Activated CD8-positive, alpha-beta T cell treated with anti-CD3 and anti-CD28 coated beads for 36 hours (primary cell): ENCODE results near the gene TNFSF4. TPM values are rescaled to one million over a fixed set of nuclear protein-coding genes. Genes with fewer than 3 reads are reported as not detected.

Source experiments
- ATAC-seq: fragments of 200-7000 bp; cut with Tn5 transposase; one replicate; pipeline ENCODE4 v1.10.0; 2021; ENCODE audit warnings: mild to moderate bottlenecking, moderate library complexity
- CTCF ChIA-PET: fragments of 350-600 bp; sonication (Branson Sonifier 250); formaldehyde crosslinking; loops from one replicate; lab custom pipeline; 2021; ENCODE audit warnings: antibody characterized with exemption; lab: Charles Lee
- POLR2A ChIA-PET: fragments of 350-600 bp; sonication (Branson Sonifier 250); formaldehyde crosslinking; loops from one replicate; lab custom pipeline; 2021; ENCODE audit warnings: antibody characterized with exemption; lab: Charles Lee
- DNase-seq: peaks from one replicate; pipeline ENCODE4 v3.0.0-alpha.2; 2020
- H3K27ac Mint-ChIP-seq: one replicate; pipeline ENCODE4 v1.8.0; 2021; ENCODE audit warnings: mild to moderate bottlenecking, mixed read lengths
- H3K27me3 Mint-ChIP-seq: one replicate; pipeline ENCODE4 v1.8.0; 2021; ENCODE audit warnings: mixed read lengths
- H3K36me3 Mint-ChIP-seq: one replicate; pipeline ENCODE4 v1.8.0; 2021; ENCODE audit warnings: low read depth, mixed read lengths
- H3K4me1 Mint-ChIP-seq: one replicate; pipeline ENCODE4 v1.8.0; 2021; ENCODE audit warnings: low read depth, mixed read lengths
- H3K4me3 Mint-ChIP-seq: one replicate; pipeline ENCODE4 v1.8.0; 2021; ENCODE audit warnings: mild to moderate bottlenecking, moderate library complexity, mixed read lengths
- H3K9me3 Mint-ChIP-seq: one replicate; pipeline ENCODE4 v1.8.0; 2021; ENCODE audit warnings: mixed read lengths
- CTCF ChIP-seq: fragments of 200-600 bp; IDR thresholded peaks from one replicate; pipeline ENCODE4 v1.8.0; 2022; ENCODE audit warnings: antibody characterized with exemption, mild to moderate bottlenecking
- intact Hi-C: fragments of 100-400 bp; cut with micrococcal nuclease; formaldehyde crosslinking; loops from one replicate; pipeline ENCODE4 v1.10.0; 2022
- total RNA-seq, 2 experiments: library from RNA; stranded (reverse); gene quantifications; one replicate each; pipeline ENCODE4 v1.2.3, GENCODE V29; 2021

Gene TNFSF4
- total RNA-seq, 2 experiments from 2014 or later = 1.5 to 1.6 TPM

- Mint-ChIP-seq H3K27ac (no peak overlapping the region), H3K27me3 (no peaks in the 10 kb centered on the region), H3K4me3 (no peak overlapping the region), H3K36me3 (no peaks in the 10 kb centered on the region), H3K4me1 (no peaks in the 10 kb centered on the region), H3K9me3 (peaks cover 17% of the 10 kb centered on the region)
- POLR2A ChIA-PET = no interaction called here
- CTCF ChIA-PET = no interaction called here
- no peak for DNase-seq
- no peak for TF ChIP-seq CTCF
- intact Hi-C loops = no loop called here
- no peak for ATAC-seq
Measured at GRCh38 chr1:173139706-173140105, 67.4 kb downstream of the TNFSF4 start.

- Mint-ChIP-seq H3K4me1 (no peaks in the 10 kb centered on the region), H3K27me3 (no peaks in the 10 kb centered on the region), H3K4me3 (no peak overlapping the region), H3K9me3 (peaks cover 2% of the 10 kb centered on the region), H3K27ac (no peak overlapping the region), H3K36me3 (no peaks in the 10 kb centered on the region)
- TF ChIP-seq CTCF = no peak
- intact Hi-C loops = no loop called here
- ATAC-seq = no peak
- no peak for DNase-seq
- CTCF ChIA-PET = no interaction called here
- POLR2A ChIA-PET = no interaction called here
Measured at GRCh38 chr1:173137107-173137706, 69.9 kb downstream of the TNFSF4 start.

GRCh38 chr1:173134800-173135199 lies 72.3 kb downstream of the TNFSF4 start:
- Mint-ChIP-seq H3K4me3 (no peak overlapping the region), H3K9me3 (no peaks in the 10 kb centered on the region), H3K36me3 (no peaks in the 10 kb centered on the region), H3K27me3 (no peaks in the 10 kb centered on the region), H3K27ac (no peak overlapping the region), H3K4me1 (no peaks in the 10 kb centered on the region)
- CTCF ChIA-PET = no interaction called here
- intact Hi-C loops = no loop called here
- TF ChIP-seq CTCF = no peak
- POLR2A ChIA-PET = no interaction called here
- no peak for DNase-seq
- ATAC-seq = no peak

GRCh38 chr1:173134029-173134428 lies 73.1 kb downstream of the TNFSF4 start:
- ATAC-seq (no peak), DNase-seq (no peak)
- TF ChIP-seq CTCF = no peak
- Mint-ChIP-seq H3K4me3 (no peak overlapping the region), H3K4me1 (no peaks in the 10 kb centered on the region), H3K9me3 (no peaks in the 10 kb centered on the region), H3K27ac (no peak overlapping the region), H3K27me3 (no peaks in the 10 kb centered on the region), H3K36me3 (no peaks in the 10 kb centered on the region)
- CTCF ChIA-PET = interaction anchor here (1.0 kb wide), 1 partner anchor 389 kb away, joined by 3 read pairs; no protein-coding TSS in a partner anchor
- POLR2A ChIA-PET = no interaction called here
- intact Hi-C loops = no loop called here

Other genes starting within 250 kb of the TNFSF4 start
- not detected for gene TNFSF18, start 156.4 kb downstream of the TNFSF4 start, total RNA-seq